Myocyte (in vitro differentiated cells): ENCODE data around the gene FGF6. TPM values are rescaled to one million over a fixed set of nuclear protein-coding genes. Genes with fewer than 3 reads are reported as not detected.

ENCODE experiments used
- total RNA-seq: library from RNA; depleted of rRNA; stranded (reverse); fragments of >200 nt; gene quantifications from 2 replicates; pipeline ENCODE4 v1.2.3, GENCODE V29; 2014

The FGF6 gene
- total RNA-seq, 1 donor from 2014 or later, result not detected

Other genes starting within 250 kb of the FGF6 start
- 86.6 and 107 TPM in 2 replicates for gene CCND2, start 172.1 kb downstream of the FGF6 start, total RNA-seq
- gene TIGAR, start 124.6 kb downstream of the FGF6 start, total RNA-seq, result 13.1 and 13.3 TPM in 2 replicates
- not detected in 2 replicates for gene FGF23, start 66.1 kb downstream of the FGF6 start, total RNA-seq
- 2.2 and 3.4 TPM in 2 replicates for gene RAD51AP1, start 93.1 kb upstream of the FGF6 start, total RNA-seq
- gene DYRK4, start 116.4 kb upstream of the FGF6 start, total RNA-seq, result 42.9 and 46.3 TPM in 2 replicates
- 3.1 and 4.2 TPM in 2 replicates for gene AKAP3, start 203.2 kb upstream of the FGF6 start, total RNA-seq
- gene NDUFA9, start 203.3 kb upstream of the FGF6 start, total RNA-seq, result 89.4 and 99.4 TPM in 2 replicates